ENCODE measurements around the gene BTN1A1.
"Not testable (repeated sequence)": the region's sequence is repeated elsewhere in the genome, so short reads cannot be mapped to it uniquely, and the experiment has no call there.

Gene BTN1A1

GRCh38 chr6:26476896-26477295 is 23.2 kb upstream of the BTN1A1 start:
- DNase-seq (ENCODE audit: low spot score) = no peak

- DNase-seq (ENCODE audit: low spot score) = no peak
These were observed 22.7 kb upstream of the BTN1A1 start for GRCh38 chr6:26477426-26477825.

- no peak for DNase-seq (ENCODE audit: low spot score)
These were observed 21.8 kb upstream of the BTN1A1 start for GRCh38 chr6:26478100-26478984.

GRCh38 chr6:26478985-26479278 is 21.2 kb upstream of the BTN1A1 start:
- no peak for DNase-seq (ENCODE audit: low spot score)

GRCh38 chr6:26482338-26482737 is 17.8 kb upstream of the BTN1A1 start:
- DNase-seq (ENCODE audit: low spot score) = no peak

- DNase-seq (ENCODE audit: low spot score) = no peak
These were observed 16.4 kb upstream of the BTN1A1 start for GRCh38 chr6:26483727-26484126.

- DNase-seq (ENCODE audit: low spot score) = no peak
These were observed 15.9 kb upstream of the BTN1A1 start for GRCh38 chr6:26484161-26484560.

GRCh38 chr6:26485112-26485780 is 14.9 kb upstream of the BTN1A1 start:
- DNase-seq (ENCODE audit: low spot score) = no peak

- no peak for DNase-seq (ENCODE audit: low spot score)
These were observed 13.7 kb upstream of the BTN1A1 start for GRCh38 chr6:26486358-26486757.

- no peak for DNase-seq (ENCODE audit: low spot score)
These were observed 12.6 kb upstream of the BTN1A1 start for GRCh38 chr6:26487466-26487865.

GRCh38 chr6:26489996-26490964 is 9.8 kb upstream of the BTN1A1 start:
- DNase-seq (ENCODE audit: low spot score) = no peak

GRCh38 chr6:26491604-26492003 is 8.5 kb upstream of the BTN1A1 start:
- no peak for DNase-seq (ENCODE audit: low spot score)

GRCh38 chr6:26493258-26493657 is 6.8 kb upstream of the BTN1A1 start:
- no peak for DNase-seq (ENCODE audit: low spot score)

- DNase-seq (ENCODE audit: low spot score) = no peak
These were observed 6.0 kb upstream of the BTN1A1 start for GRCh38 chr6:26494117-26494516.

- no peak for DNase-seq (ENCODE audit: low spot score)
These were observed 4.8 kb upstream of the BTN1A1 start for GRCh38 chr6:26495281-26495680.

GRCh38 chr6:26497610-26498009 is 2.5 kb upstream of the BTN1A1 start:
- no peak for DNase-seq (ENCODE audit: low spot score)

- peak; percentile 54 for DNase-seq (ENCODE audit: low spot score)
These were observed 1.4 kb downstream of the BTN1A1 start for GRCh38 chr6:26501482-26501986.

- DNase-seq (ENCODE audit: low spot score) = no peak
These were observed 2.1 kb downstream of the BTN1A1 start for GRCh38 chr6:26502165-26502564.

- no peak for DNase-seq (ENCODE audit: low spot score)
These were observed 2.5 kb downstream of the BTN1A1 start for GRCh38 chr6:26502626-26503025.

- no peak for DNase-seq (ENCODE audit: low spot score)
These were observed 7.6 kb downstream of the BTN1A1 start for GRCh38 chr6:26507658-26508057.

GRCh38 chr6:26511033-26511432 is 10.9 kb downstream of the BTN1A1 start:
- DNase-seq (ENCODE audit: low spot score) = not testable (repeated sequence)

GRCh38 chr6:26514984-26515383 is 14.9 kb downstream of the BTN1A1 start:
- DNase-seq (ENCODE audit: low spot score) = no peak
